Fibroblast of lung (primary cell): Measurements from ENCODE around the gene CFAP45. TPM values are rescaled to one million over a fixed set of nuclear protein-coding genes. Genes with fewer than 3 reads are reported as not detected.
"Not testable (repeated sequence)": the region's sequence is repeated elsewhere in the genome, so short reads cannot be mapped to it uniquely, and the experiment has no call there.

Source experiments
- DNase-seq, 2 donors: peaks; one replicate each; pipeline versions ENCODE4 v3.0.0 to v3.0.0-alpha.2; 2010; ENCODE audit warnings: low read depth in 2 of 2
- H2AFZ ChIP-seq: 2 replicates; pipeline ENCODE4 v1.5.1; 2012; ENCODE audit warnings: low read length, control low read depth, inconsistent platforms
- H3K27ac ChIP-seq: 2 replicates; pipeline ENCODE4 v1.5.1; 2011; ENCODE audit warnings: low read length, control low read depth; ENCODE audit not compliant: insufficient read depth
- H3K27me3 ChIP-seq: 2 replicates; pipeline ENCODE4 v1.5.1; 2011; ENCODE audit warnings: mild to moderate bottlenecking, low read length; ENCODE audit not compliant: control insufficient read depth, insufficient read depth
- H3K36me3 ChIP-seq: 2 replicates; pipeline ENCODE4 v1.5.1; 2011; ENCODE audit warnings: low read length; ENCODE audit not compliant: control insufficient read depth, insufficient read depth
- H3K4me1 ChIP-seq: 2 replicates; pipeline ENCODE4 v1.5.1; 2011; ENCODE audit warnings: low read length; ENCODE audit not compliant: control insufficient read depth, insufficient read depth; ENCODE audit errors: extremely low read depth
- H3K4me2 ChIP-seq: 2 replicates; pipeline ENCODE4 v1.5.1; 2011; ENCODE audit warnings: low read length, control low read depth; ENCODE audit not compliant: insufficient read depth; ENCODE audit errors: extremely low read depth
- H3K4me3 ChIP-seq, 4 experiments: fragments of 200-600 bp in 1 of 4; sonication (generic) in 1 of 4; replicated peaks in 1 of 4; 2 replicates each; pipeline ENCODE4 v1.5.1; 2011 to 2016; ENCODE audit warnings: low read length in 4 of 4, low read depth in 3 of 4, mild to moderate bottlenecking in 3 of 4, control low read depth in 2 of 4, inconsistent platforms in 1 of 4, mixed read lengths in 1 of 4; ENCODE audit not compliant: insufficient read depth in 1 of 4; ENCODE audit errors: control extremely low read depth in 1 of 4
- H3K79me2 ChIP-seq: 2 replicates; pipeline ENCODE4 v1.5.1; 2012; ENCODE audit warnings: mild to moderate bottlenecking, low read length, inconsistent platforms; ENCODE audit not compliant: control insufficient read depth, insufficient read depth
- H3K9ac ChIP-seq: 2 replicates; pipeline ENCODE4 v1.5.1; 2011; ENCODE audit warnings: mild to moderate bottlenecking, low read length, control low read depth; ENCODE audit not compliant: insufficient read depth
- H3K9me3 ChIP-seq: 2 replicates; pipeline ENCODE4 v1.5.1; 2012; ENCODE audit warnings: low read depth, low read length; ENCODE audit not compliant: control insufficient read depth, insufficient read depth
- H4K20me1 ChIP-seq: 2 replicates; pipeline ENCODE4 v1.5.1; 2011; ENCODE audit warnings: low read length; ENCODE audit not compliant: control insufficient read depth, insufficient read depth; ENCODE audit errors: extremely low read depth
- EZH2 ChIP-seq: IDR thresholded peaks from 2 replicates; pipeline ENCODE4 v1.5.1; 2012; ENCODE audit warnings: low read length, control low read depth, mild to moderate bottlenecking; ENCODE audit errors: missing control alignments
- polyA plus RNA-seq, 2 donors: library from polyadenylated mRNA; depleted of rRNA in 1 of 2; stranded (reverse) in 1 of 2; unstranded in 1 of 2; fragments of >200 nt; gene quantifications; 2 replicates each; pipeline ENCODE4 v1.2.1, GENCODE V29; 2011 to 2012; ENCODE audit warnings: missing spikeins in 1 of 2
- total RNA-seq: library from RNA; depleted of rRNA; stranded (reverse); fragments of >200 nt; gene quantifications from 2 replicates; pipeline ENCODE4 v1.2.1, GENCODE V29; 2014
- TF ChIP-seq, protein P1 (sequence below), 2 donors: IDR thresholded peaks in 1 of 2; conservative IDR thresholded peaks in 1 of 2; 1 replicate in 1 of 2; 2 replicates in 1 of 2; pipeline ENCODE4 v1.5.1; 2011 to 2012; ENCODE audit warnings: low read length in 2 of 2, control low read depth in 1 of 2, inconsistent platforms in 1 of 2, low read depth in 1 of 2, mild to moderate bottlenecking in 1 of 2

Gene CFAP45
- total and polyA plus RNA-seq, 2 donors (not counting 1 experiment from before 2014, with no cell fraction given), result 1.2 to 1.5 TPM

DNA sequence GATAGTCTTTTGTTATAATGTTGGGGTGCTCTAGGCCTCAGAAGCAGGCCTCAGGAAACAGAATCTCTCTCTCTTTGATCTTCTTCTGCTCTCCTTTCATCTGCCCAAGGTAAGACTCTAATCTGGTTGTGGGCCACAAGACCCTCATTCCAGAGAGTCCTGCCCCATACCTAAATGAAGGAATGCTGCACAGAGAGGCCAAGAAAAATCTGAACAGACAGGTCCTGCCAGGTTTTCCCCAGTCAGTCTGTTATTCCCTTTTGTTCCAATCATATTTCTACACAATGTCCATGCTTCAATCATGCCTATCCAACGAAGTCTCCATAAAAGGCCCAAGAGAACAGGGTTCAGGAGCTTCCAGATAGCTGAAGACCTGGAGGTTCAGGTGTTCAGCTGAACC is 7.0 kb upstream of the CFAP45 start:
- TF ChIP-seq, protein P1, sequence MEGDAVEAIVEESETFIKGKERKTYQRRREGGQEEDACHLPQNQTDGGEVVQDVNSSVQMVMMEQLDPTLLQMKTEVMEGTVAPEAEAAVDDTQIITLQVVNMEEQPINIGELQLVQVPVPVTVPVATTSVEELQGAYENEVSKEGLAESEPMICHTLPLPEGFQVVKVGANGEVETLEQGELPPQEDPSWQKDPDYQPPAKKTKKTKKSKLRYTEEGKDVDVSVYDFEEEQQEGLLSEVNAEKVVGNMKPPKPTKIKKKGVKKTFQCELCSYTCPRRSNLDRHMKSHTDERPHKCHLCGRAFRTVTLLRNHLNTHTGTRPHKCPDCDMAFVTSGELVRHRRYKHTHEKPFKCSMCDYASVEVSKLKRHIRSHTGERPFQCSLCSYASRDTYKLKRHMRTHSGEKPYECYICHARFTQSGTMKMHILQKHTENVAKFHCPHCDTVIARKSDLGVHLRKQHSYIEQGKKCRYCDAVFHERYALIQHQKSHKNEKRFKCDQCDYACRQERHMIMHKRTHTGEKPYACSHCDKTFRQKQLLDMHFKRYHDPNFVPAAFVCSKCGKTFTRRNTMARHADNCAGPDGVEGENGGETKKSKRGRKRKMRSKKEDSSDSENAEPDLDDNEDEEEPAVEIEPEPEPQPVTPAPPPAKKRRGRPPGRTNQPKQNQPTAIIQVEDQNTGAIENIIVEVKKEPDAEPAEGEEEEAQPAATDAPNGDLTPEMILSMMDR (conservative IDR thresholded peaks at IDR 0.05 in 1 of 2, IDR thresholded peaks at IDR 0.05 in 1 of 2; ENCODE audit: low read depth in 1 of 2, low read length in 2 of 2), result no peak
- TF ChIP-seq EZH2, result no peak
- H2AFZ ChIP-seq, result no peak overlapping the region
- DNase-seq, result no peak
- peaks cover 14% of the 10 kb centered on the region for H3K4me1 ChIP-seq
- no peak overlapping the region for H3K4me3 ChIP-seq
- no peak overlapping the region for H3K9ac ChIP-seq
- no peaks in the 10 kb centered on the region for H3K79me2 ChIP-seq
- H3K27me3 ChIP-seq, result no peaks in the 10 kb centered on the region
- H4K20me1 ChIP-seq, result no peaks in the 10 kb centered on the region
- H3K36me3 ChIP-seq, result no peaks in the 10 kb centered on the region
- H3K27ac ChIP-seq, result no peak overlapping the region
- no peak overlapping the region for H3K4me2 ChIP-seq
- no peaks in the 10 kb centered on the region for H3K9me3 ChIP-seq

DNA sequence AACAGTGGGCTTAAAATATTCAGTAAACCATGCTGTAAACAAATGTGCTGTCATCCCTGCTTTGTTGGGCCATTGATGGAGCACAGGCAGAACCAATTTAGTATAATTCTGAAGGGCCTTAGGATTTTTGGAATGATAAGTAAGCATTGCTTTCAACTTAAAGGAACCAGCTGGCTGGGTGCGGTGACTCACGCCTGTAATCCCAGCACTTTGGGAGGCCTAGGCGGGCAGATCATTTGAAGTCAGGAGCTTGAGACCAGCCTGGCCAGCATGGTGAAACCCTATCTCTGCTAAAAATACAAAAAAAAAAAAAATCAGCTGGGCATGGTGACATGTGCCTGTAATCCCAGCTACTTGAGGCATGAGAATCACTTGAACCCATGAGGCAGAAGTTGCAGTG is 4.1 kb upstream of the CFAP45 start:
- not testable (repeated sequence) for H3K79me2 ChIP-seq, H3K27me3 ChIP-seq, DNase-seq

DNA sequence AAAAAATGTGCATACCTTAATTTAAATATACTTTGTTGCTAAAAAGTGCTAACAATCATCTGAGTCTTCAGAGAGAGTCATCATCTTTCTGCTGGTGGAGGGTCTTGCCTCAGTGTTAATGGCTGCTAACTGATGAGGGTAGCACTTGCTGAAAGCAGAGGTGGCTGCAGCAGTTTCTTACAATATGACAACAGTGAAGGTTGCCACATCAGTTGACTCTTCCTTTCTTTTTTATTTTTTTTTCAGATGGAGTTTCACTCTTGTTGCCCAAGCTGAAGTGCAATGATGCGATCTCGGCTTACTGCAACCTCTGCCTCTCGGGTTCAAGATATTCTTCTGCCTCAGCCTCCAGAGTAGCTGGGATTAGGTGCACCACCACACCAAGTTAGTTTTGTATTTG is 2.6 kb upstream of the CFAP45 start:
- Histone ChIP-seq H3K36me3 (no peaks in the 10 kb centered on the region), H3K27ac (no peak overlapping the region), H3K27me3 (no peaks in the 10 kb centered on the region), H2AFZ (no peak overlapping the region), H3K9ac (no peak overlapping the region), H4K20me1 (no peaks in the 10 kb centered on the region), H3K4me2 (no peak overlapping the region), H3K4me3 (no peak overlapping the region), H3K79me2 (no peaks in the 10 kb centered on the region), H3K9me3 (no peaks in the 10 kb centered on the region), H3K4me1 (peaks cover 3% of the 10 kb centered on the region)
- DNase-seq, result no peak
- TF ChIP-seq, protein P1 (conservative IDR thresholded peaks at IDR 0.05 in 1 of 2, IDR thresholded peaks at IDR 0.05 in 1 of 2; ENCODE audit: low read depth in 1 of 2, low read length in 2 of 2), result no peak
- no peak for TF ChIP-seq EZH2

More for the DNA sequence above, 4.1 kb upstream of the CFAP45 start:
- not testable (repeated sequence) for H3K4me2 ChIP-seq, H4K20me1 ChIP-seq, H3K4me3 ChIP-seq, H3K9ac ChIP-seq, H3K4me1 ChIP-seq, H3K9me3 ChIP-seq, H2AFZ ChIP-seq, H3K27ac ChIP-seq, H3K36me3 ChIP-seq
